HepG2 (cell line): ENCODE measurements around the gene ZNF213. TPM values are rescaled to one million over a fixed set of nuclear protein-coding genes. Genes with fewer than 3 reads are reported as not detected.

Experiments
- ARNT ChIP-seq: fragments of 450-650 bp; IDR thresholded peaks from 2 replicates; pipeline ENCODE4 v1.6.1; 2017
- CEBPG ChIP-seq: IDR thresholded peaks from 2 replicates; pipeline ENCODE4 v1.6.1; 2016
- CENPT ChIP-seq: sonication (generic); formaldehyde crosslinking; IDR thresholded peaks from 2 replicates; pipeline ENCODE4 v1.8.0; 2022; ENCODE audit warnings: low read depth, mild to moderate bottlenecking, moderate library complexity, missing genetic modification reagents
- EED ChIP-seq: sonication (generic); formaldehyde crosslinking; IDR thresholded peaks from 2 replicates; pipeline ENCODE4 v1.5.0; 2020; ENCODE audit warnings: mild to moderate bottlenecking, missing genetic modification reagents
- FOXK1 ChIP-seq: sonication (generic); formaldehyde crosslinking; IDR thresholded peaks from 2 replicates; pipeline ENCODE4 v1.4.0; 2020; ENCODE audit warnings: low read depth, missing genetic modification reagents, borderline replicate concordance
- HMG20B ChIP-seq: conservative IDR thresholded peaks from 2 replicates; pipeline ENCODE4 v1.6.1; 2016; ENCODE audit warnings: missing genetic modification reagents, missing compliant biosample characterization
- JARID2 ChIP-seq: sonication (generic); formaldehyde crosslinking; IDR thresholded peaks from 2 replicates; pipeline ENCODE4 v1.8.1; 2023; ENCODE audit warnings: missing genetic modification reagents, inconsistent platforms; ENCODE audit not compliant: insufficient replicate concordance
- MTF2 ChIP-seq: sonication (generic); formaldehyde crosslinking; IDR thresholded peaks from 2 replicates; pipeline ENCODE4 v1.5.0; 2020; ENCODE audit warnings: missing genetic modification reagents, borderline replicate concordance
- PCBP2 ChIP-seq: fragments of 200-400 bp; formaldehyde crosslinking; optimal IDR thresholded peaks from 2 replicates; pipeline ENCODE3; 2018; ENCODE audit warnings: low read length, low read depth; ENCODE audit not compliant: poor library complexity, severe bottlenecking
- RARG ChIP-seq: sonication (generic); formaldehyde crosslinking; IDR thresholded peaks from 2 replicates; pipeline ENCODE4 v1.4.0; 2020; ENCODE audit warnings: low read depth, mild to moderate bottlenecking, missing genetic modification reagents
- SMAD9 ChIP-seq: sonication (generic); formaldehyde crosslinking; IDR thresholded peaks from 2 replicates; pipeline ENCODE4 v1.5.1; 2020; ENCODE audit warnings: mild to moderate bottlenecking, missing genetic modification reagents
- SNAPC5 ChIP-seq: sonication (generic); formaldehyde crosslinking; IDR thresholded peaks from 2 replicates; pipeline ENCODE4 v1.8.1; 2023; ENCODE audit warnings: mild to moderate bottlenecking, missing genetic modification reagents, borderline replicate concordance
- TBX2 ChIP-seq: sonication (generic); formaldehyde crosslinking; IDR thresholded peaks from 2 replicates; pipeline ENCODE4 v1.5.0; 2020; ENCODE audit warnings: missing genetic modification reagents, mild to moderate bottlenecking, borderline replicate concordance
- YY1 ChIP-seq: IDR thresholded peaks from 2 replicates; pipeline ENCODE4 v1.6.1; 2011; ENCODE audit warnings: low read length, low read depth, moderate library complexity, mild to moderate bottlenecking; ENCODE audit not compliant: insufficient read depth, insufficient replicate concordance
- ZNF20 ChIP-seq: sonication (generic); formaldehyde crosslinking; IDR thresholded peaks from 2 replicates; pipeline ENCODE4 v1.4.0; 2020; ENCODE audit warnings: mild to moderate bottlenecking, moderate library complexity, missing genetic modification reagents
- ZNF253 ChIP-seq: sonication (generic); formaldehyde crosslinking; IDR thresholded peaks from 2 replicates; pipeline ENCODE4 v1.8.0; 2022; ENCODE audit warnings: mild to moderate bottlenecking, missing genetic modification reagents, borderline replicate concordance
- ZNF280D ChIP-seq: sonication (generic); formaldehyde crosslinking; IDR thresholded peaks from 2 replicates; pipeline ENCODE4 v1.5.1; 2020; ENCODE audit warnings: mild to moderate bottlenecking, missing genetic modification reagents
- ZNF296 ChIP-seq: sonication (generic); formaldehyde crosslinking; conservative IDR thresholded peaks from 2 replicates; pipeline ENCODE4 v1.5.0; 2020; ENCODE audit warnings: mild to moderate bottlenecking, missing genetic modification reagents
- ZNF564 ChIP-seq: sonication (generic); formaldehyde crosslinking; IDR thresholded peaks from 2 replicates; pipeline ENCODE4 v1.8.1; 2023; ENCODE audit warnings: mild to moderate bottlenecking, missing genetic modification reagents
- ZNF569 ChIP-seq: sonication (generic); formaldehyde crosslinking; IDR thresholded peaks from 2 replicates; pipeline ENCODE4 v1.5.0; 2020; ENCODE audit warnings: mild to moderate bottlenecking, missing genetic modification reagents, moderate library complexity, borderline replicate concordance
- ZNF75D ChIP-seq: sonication (generic); formaldehyde crosslinking; IDR thresholded peaks from 2 replicates; pipeline ENCODE4 v1.8.1; 2023; ENCODE audit warnings: missing genetic modification reagents, mild to moderate bottlenecking, borderline replicate concordance
- polyA plus RNA-seq, 8 experiments: library from polyadenylated mRNA; depleted of rRNA in 3 of 8; stranded (reverse) in 7 of 8; unstranded in 1 of 8; fragments of >200 nt; fragmentation: Illumina TruSeq in 4 of 8; extraction: Trizol in 4 of 8; gene quantifications; 2 replicates each; pipeline versions ENCODE4 v1.2.1 to v1.2.3, GENCODE V29; 2011 to 2016; ENCODE audit warnings: low read depth in 4 of 8, missing spikeins in 1 of 8, mixed read lengths in 1 of 8; ENCODE audit not compliant: insufficient read depth in 1 of 8
- total RNA-seq, 5 experiments: library from RNA; depleted of rRNA; stranded (reverse); fragments of >200 nt; fragmentation: Illumina TruSeq; extraction: Trizol; gene quantifications; 2 replicates each; pipeline ENCODE4 v1.2.3, GENCODE V29; 2016; ENCODE audit warnings: low read depth in 1 of 5
- TF ChIP-seq, protein P1 (sequence below): sonication (generic); formaldehyde crosslinking; IDR thresholded peaks from 2 replicates; pipeline ENCODE4 v1.8.0; 2022; ENCODE audit warnings: mild to moderate bottlenecking, missing genetic modification reagents; ENCODE audit not compliant: insufficient replicate concordance
- TF ChIP-seq, protein P2 (sequence below): IDR thresholded peaks from 2 replicates; pipeline ENCODE4 v1.6.1; 2016; ENCODE audit warnings: control low read depth

The ZNF213 gene
- total and polyA plus RNA-seq, 2 of the 13 experiments (the other 11 are each of a cell fraction or from before 2014, with no cell fraction given): 0.59 to 0.97 TPM

GRCh38 chr16:3123986-3124886 lies 10.6 kb upstream of the ZNF213 start (continued):
- no peak for TF ChIP-seq MTF2
- peak; percentile 63; the same call in 1 of the 2 replicates for TF ChIP-seq CENPT
- TF ChIP-seq, protein P1, sequence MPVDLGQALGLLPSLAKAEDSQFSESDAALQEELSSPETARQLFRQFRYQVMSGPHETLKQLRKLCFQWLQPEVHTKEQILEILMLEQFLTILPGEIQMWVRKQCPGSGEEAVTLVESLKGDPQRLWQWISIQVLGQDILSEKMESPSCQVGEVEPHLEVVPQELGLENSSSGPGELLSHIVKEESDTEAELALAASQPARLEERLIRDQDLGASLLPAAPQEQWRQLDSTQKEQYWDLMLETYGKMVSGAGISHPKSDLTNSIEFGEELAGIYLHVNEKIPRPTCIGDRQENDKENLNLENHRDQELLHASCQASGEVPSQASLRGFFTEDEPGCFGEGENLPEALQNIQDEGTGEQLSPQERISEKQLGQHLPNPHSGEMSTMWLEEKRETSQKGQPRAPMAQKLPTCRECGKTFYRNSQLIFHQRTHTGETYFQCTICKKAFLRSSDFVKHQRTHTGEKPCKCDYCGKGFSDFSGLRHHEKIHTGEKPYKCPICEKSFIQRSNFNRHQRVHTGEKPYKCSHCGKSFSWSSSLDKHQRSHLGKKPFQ: peak; percentile 48
- TF ChIP-seq ZNF20 (CRISPR knock-in tag): no peak
- no peak for TF ChIP-seq ARNT
- TF ChIP-seq ZNF564 (CRISPR knock-in tag): peak; percentile 48; the same call in 1 of the 2 replicates
- TF ChIP-seq ZNF253: no peak
- TF ChIP-seq ZNF569 (CRISPR knock-in tag): no peak
- no peak for TF ChIP-seq RARG (CRISPR knock-in tag)
- TF ChIP-seq, protein P2, sequence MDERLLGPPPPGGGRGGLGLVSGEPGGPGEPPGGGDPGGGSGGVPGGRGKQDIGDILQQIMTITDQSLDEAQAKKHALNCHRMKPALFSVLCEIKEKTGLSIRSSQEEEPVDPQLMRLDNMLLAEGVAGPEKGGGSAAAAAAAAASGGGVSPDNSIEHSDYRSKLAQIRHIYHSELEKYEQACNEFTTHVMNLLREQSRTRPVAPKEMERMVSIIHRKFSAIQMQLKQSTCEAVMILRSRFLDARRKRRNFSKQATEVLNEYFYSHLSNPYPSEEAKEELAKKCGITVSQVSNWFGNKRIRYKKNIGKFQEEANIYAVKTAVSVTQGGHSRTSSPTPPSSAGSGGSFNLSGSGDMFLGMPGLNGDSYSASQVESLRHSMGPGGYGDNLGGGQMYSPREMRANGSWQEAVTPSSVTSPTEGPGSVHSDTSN (CRISPR knock-in tag): no peak
- TF ChIP-seq ZNF75D (CRISPR knock-in tag): no peak
- no peak for TF ChIP-seq SMAD9 (CRISPR knock-in tag)
- TF ChIP-seq FOXK1 (CRISPR knock-in tag): 0 out of 2 replicates have a peak, but pooled peaks have one; percentile 40
- peak; percentile 31 for TF ChIP-seq TBX2 (CRISPR knock-in tag)
- peak; percentile 62; the same call in 1 of the 2 replicates for TF ChIP-seq ZNF280D
- TF ChIP-seq CEBPG (CRISPR knock-in tag): no peak
- TF ChIP-seq SNAPC5 (CRISPR knock-in tag): no peak
- TF ChIP-seq YY1: peak; percentile 45
- no peak for TF ChIP-seq PCBP2
- TF ChIP-seq JARID2 (CRISPR knock-in tag): no peak
- TF ChIP-seq HMG20B: no peak
- no peak for TF ChIP-seq ZNF296 (CRISPR knock-in tag)
- peak; percentile 49; the same call in 1 of the 2 replicates for TF ChIP-seq EED (CRISPR knock-in tag)
